Fibroblast of gingiva (primary cell): ENCODE measurements around the gene ANKRD18A.

Experiments
- DNase-seq: peaks from one replicate; pipeline ENCODE4 v3.0.0-alpha.2; 2011; ENCODE audit warnings: low read depth

ANKRD18A gene

GRCh38 chr9:38529317-38529716 is 91.1 kb downstream of the ANKRD18A start:
- no peak for DNase-seq

GRCh38 chr9:38527503-38527902 is 92.9 kb downstream of the ANKRD18A start:
- no peak for DNase-seq

DNA sequence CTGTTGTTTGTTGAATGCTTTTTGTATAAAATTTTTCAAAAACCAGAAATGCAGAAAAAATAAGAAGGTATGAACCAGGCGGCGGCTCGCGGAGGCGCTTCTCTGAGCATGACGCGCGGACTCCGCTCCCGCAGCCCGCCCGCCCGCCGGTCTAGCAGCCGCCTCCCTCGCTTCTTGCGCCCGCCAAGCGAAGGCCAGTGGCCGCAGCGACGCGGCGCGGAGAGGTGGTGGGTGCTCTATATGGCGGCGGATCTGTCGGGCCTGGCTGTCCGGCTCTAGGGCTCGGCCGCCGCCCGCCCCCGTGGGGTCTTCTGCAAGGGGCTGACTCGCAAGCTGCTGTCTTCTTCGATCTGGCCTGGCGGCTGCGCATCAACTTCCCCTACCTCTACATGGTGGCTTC is 93.8 kb downstream of the ANKRD18A start:
- no peak for DNase-seq

GRCh38 chr9:38523121-38523520 is 97.3 kb downstream of the ANKRD18A start:
- no peak for DNase-seq

DNA sequence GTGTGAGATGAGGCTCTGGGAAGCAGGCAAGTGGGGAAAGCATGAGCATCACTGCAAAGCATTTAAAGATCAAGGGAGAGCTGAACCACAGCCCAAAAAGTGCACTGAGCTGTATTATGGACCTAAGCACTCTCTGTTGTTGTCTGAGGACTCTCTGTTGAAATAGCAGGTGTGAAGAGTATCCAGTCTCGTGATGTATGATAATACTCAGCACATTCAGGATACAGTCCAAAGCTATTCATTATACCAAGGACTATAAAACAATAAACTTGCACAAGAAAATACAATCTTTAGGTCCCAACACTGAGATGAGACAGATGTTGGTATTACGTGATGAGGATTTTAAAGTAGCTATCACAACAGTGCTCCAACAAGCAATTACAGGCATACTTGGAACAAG is 98.6 kb downstream of the ANKRD18A start:
- no peak for DNase-seq
